GM19043 (cell line): ENCODE data around the gene GRIPAP1.

Source experiments
- ATAC-seq: cut with Tn5 transposase; IDR thresholded peaks from one replicate; pipeline ENCODE4 v1.9.1; 2021; ENCODE audit warnings: low read depth; ENCODE audit not compliant: unreplicated experiment

The GRIPAP1 gene, protein sequence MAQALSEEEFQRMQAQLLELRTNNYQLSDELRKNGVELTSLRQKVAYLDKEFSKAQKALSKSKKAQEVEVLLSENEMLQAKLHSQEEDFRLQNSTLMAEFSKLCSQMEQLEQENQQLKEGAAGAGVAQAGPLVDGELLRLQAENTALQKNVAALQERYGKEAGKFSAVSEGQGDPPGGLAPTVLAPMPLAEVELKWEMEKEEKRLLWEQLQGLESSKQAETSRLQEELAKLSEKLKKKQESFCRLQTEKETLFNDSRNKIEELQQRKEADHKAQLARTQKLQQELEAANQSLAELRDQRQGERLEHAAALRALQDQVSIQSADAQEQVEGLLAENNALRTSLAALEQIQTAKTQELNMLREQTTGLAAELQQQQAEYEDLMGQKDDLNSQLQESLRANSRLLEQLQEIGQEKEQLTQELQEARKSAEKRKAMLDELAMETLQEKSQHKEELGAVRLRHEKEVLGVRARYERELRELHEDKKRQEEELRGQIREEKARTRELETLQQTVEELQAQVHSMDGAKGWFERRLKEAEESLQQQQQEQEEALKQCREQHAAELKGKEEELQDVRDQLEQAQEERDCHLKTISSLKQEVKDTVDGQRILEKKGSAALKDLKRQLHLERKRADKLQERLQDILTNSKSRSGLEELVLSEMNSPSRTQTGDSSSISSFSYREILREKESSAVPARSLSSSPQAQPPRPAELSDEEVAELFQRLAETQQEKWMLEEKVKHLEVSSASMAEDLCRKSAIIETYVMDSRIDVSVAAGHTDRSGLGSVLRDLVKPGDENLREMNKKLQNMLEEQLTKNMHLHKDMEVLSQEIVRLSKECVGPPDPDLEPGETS

DNA sequence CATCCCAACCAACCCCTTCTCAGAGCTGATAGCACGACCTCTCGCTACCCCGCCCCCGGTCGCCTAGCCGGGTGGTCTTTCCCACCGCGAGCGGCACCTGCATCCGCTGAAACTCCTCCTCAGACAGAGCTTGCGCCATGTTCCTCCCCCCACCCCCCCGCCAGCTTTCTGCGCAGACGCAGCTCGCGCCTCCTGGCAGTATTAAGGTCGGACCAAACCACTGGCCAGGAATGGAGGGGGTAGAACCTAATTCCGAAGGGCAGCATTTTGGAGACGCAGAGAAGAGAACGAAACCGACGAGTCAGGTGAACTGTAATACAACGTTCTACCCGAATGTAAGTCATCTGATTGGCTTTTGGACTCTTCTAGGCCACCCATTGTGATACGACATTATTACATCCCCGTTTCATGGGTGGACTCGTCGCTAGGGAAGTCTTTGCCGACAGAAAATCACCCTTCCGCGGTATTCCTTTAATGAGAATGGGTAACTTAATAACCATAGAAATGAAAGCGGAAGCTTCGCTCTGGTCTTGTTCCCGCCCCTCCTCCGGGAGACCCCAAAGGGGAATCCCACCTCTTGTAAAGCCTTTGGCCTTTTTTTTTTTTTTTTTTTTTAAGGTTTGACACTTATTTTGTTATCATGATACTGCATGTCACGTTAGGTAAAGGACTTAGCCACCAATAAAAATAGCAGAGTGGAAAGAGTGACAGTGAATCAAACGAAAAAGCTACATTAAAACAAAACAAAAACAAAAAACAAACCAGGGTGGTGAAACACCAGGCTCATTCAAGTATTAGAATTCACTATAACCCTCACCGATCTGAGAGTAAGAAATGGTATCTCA lies at the start of gene GRIPAP1:
Gene GRIPAP1, minus strand, starts transcription at position 174 of the 845 bp plus-strand sequence. Its CDS starts 35 bp downstream, at position 139.
- ATAC-seq = peak; percentile 69

- no peak for ATAC-seq
Observed at GRCh38 chrX:49043987-49044281, 41.9 kb upstream of the GRIPAP1 start.

DNA sequence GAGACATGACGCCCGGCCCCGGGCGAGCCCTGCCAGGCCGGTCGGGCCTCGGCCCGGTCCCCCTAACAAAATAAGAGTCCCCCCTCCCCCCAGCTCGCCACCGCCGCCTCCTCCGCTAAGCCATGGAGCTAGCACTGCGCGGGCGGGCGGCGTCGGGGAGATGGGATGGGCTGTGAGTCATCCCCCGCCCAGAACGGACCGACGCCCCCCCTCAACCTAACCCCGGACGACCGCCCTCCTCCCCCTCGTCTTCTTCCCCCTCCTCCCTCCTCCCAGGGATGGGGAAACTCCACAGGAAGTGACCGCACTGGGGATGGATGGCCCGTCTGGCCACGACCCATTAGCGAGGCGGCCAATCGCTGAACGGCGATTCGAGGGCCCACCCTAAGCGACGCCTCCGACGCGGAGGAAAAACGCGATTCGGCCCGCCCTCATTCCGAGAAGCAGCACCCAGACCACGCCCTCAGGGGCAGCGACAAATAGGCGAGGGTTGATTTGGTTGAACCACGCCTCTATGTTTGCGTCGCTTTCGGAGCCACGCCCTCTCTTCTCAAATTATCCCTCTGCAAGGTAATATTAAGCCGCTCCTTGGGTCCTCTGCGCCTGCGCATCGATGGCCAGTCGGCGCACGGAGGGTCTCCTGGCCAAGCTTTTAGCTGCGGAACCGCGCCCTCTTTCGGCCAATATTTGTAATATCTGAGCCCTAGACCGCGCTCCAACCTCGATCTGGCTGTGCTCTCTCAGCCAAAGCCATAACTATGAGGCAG lies 41.3 kb upstream of the GRIPAP1 start, which contains the start of gene TFE3:
Gene TFE3, minus strand, starts transcription at position 138 of the 767 bp plus-strand sequence. Its CDS starts 131 bp downstream, at position 7.
- ATAC-seq = peak; percentile 88

- ATAC-seq = no peak
Observed at GRCh38 chrX:49042581-49043219, 40.6 kb upstream of the GRIPAP1 start.

DNA sequence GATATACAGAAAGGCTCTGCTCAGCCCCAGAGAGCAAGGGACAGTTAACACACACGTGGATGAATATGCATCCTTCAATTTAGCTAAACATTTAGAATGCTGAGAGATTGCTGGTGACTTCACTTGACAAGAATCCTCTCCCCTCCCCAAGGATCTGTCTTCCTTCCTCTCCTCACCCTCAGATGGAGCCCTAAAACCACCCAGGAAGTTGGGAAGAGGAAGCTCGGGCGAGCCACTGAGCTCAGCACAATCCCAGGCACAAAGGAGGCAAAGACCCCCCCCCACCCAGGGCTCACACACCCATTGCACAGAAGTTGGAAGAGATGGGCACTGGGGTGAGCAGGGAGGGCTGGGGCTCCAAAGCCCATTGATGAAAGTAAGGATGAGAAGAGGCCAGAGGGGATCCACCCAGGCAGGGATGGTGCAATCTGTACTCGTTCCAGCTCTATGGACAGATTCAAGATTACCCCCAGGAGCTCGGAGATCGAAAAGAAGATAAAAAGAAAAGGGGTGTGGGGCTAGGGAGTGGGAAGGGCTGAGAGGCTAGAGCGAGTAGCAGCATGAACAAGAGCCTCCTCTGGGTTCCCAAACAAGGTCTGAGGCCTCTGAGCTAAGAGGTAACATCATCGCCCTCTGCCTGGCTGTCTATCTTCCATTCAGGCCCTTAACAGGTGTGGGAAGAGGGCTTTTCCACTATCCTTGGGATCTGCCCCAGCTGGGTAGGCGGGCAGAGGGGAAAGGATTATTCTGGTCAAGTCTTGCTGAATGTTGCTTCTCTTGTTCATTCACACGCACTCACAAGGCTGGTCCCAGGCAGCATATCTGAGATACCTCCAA lies 39.9 kb upstream of the GRIPAP1 start:
- no peak for ATAC-seq

DNA sequence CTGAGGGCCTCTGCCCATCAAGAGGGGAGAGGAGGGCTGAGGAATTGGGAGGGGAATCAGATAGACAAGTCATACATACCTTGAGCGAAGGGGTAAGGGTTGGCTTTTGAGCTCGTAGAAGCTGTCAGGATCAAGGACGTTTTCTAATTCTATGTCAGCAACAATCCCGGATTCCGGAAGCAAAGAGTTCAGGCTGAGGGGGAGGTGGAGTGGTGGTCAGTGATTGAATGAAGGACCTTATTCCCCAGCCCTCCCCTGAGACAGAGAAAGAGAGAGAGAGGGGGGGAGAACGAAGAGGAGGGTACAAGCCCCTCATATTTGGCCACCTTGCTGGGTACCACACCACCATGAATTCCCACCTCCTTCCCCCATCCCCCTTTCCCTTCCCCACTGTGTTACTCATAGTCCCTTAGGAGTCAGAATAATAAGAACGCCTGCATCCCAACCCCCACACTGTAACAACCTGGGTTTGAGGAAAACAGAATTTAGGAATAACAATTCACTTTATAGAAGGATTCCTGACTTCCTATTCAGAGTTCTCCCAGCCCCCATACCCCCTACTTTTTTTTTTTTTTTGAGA lies 38.4 kb upstream of the GRIPAP1 start:
- no peak for ATAC-seq

DNA sequence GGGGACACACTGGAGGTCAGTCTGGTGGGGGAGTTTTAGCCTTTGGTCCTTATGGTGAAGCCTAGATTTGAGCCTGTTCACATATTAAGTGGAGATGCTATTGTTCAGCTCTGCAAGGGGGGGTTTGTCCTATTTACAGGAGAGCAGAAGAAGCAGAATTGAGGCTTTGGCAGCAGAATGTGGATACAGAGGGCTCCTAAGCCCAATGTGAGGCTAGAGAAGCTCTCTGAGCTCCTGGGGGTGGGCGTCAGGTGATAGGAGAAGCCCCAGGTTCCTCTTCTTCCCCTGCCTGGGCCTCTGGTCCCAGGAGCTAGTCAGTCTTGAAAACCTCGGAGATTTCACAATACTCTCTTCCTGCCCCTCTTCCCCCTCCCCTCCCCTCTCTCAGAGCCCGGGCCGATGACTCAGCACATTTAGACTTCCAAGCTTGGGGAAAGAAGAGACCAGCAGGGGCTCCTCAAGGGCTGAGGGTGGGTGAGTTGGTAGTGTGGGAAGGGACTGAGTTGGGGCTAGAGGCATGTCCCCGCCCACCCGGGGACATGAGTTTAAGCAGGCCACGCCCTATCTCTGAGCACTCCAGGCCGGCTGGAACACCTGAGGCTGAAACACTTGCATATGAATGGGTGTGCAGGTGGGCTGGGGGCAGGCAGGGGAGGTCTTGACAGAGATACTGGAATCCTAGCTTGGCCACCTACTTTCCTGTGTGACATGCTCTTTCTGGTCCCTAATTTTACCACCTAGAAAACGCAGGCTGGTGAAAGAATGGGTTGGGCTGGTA lies 37.7 kb upstream of the GRIPAP1 start:
- no peak for ATAC-seq

- ATAC-seq = no peak
Observed at GRCh38 chrX:49037883-49038475, 35.9 kb upstream of the GRIPAP1 start.

GRCh38 chrX:49030283-49030682 lies 28.2 kb upstream of the GRIPAP1 start:
- no peak for ATAC-seq

DNA sequence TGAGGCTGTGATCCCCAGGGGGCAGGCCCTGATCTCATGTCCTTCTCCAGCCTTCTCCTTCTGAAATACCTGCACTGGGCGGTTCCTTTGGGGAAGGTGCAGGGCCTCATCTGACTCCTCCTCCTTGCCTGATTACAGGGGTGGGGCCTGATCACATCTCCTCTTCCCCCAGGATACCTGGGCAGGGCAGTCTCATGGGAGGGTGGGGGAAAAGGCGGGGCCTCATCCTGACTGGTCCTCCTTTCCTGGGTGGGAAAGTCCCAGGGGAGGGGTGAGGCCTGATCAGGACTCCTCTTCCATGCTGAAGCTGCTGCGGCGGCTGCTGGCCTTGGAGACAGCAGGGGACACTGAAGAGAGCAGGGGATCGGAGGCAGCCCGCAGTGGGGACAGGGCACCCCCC lies 27.8 kb upstream of the GRIPAP1 start:
- ATAC-seq = no peak

- ATAC-seq = no peak
Observed at GRCh38 chrX:49019599-49020249, 17.7 kb upstream of the GRIPAP1 start.

DNA sequence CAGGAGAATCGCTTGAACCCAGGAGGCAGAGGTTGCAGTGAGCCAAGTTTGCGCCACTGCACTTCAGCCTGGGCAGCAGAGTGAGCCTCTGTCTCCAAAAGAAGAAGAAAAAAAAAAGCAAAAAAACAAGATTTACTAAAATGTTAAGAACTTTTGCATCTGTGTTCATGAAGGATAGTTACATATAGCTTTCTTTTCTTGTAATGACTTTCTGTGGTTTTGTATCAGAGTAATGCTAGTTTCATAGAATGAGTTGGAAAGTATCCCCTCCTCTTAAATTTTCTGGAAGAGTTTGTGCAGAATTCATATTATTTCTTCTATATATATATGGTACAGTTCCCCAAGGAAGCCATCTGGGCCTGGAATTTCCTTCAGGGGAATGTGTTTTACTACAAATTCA lies 17.0 kb upstream of the GRIPAP1 start:
- no peak for ATAC-seq

DNA sequence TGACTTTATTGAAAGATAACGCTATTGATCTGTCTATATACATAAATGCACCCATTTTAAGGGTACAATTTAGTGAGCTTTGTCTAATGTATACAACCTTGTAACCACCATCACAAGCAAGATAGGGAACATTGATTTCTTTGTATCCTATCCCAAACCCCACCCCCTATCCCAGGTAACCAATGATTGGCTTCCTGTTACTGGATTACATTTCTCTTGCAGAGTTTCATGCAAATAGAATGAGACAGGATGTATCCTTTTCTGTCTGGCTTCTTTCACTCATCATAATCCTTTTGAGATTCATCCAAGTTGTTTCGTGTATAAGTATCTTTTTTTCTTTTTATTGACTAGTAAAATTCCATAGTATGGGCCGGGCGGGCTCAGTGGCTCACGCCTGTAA lies 1.6 kb upstream of the GRIPAP1 start:
- no peak for ATAC-seq

DNA sequence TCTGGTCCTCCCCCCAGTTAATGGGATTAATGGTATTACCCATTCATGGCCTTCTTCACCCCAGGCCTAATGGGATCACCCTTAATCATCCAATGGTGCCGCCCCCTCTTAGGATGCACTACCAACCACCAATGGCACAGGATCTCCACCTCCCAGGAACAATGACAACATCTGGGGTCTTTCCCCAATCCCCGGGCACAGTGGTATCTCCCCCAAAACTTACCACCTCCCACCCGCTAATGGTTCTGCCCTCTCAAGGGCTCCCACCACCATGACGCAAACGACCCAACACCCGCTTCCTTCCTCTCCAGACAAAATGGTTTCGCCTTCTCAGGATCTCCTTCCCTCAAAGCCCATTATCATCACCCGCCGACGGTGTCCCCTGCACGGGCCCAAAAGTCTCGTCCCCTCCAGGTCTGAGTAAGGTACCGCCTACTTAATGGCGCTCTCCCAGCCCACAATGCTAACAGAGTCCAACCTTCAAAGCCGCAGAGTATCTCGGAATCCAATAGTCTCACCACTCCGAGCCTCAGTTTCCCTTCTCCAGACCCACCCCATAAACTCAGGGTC lies 458 bp downstream of the GRIPAP1 start:
- no peak for ATAC-seq

GRCh38 chrX:49000636-49001035 lies 1.4 kb downstream of the GRIPAP1 start:
- ATAC-seq = no peak

DNA sequence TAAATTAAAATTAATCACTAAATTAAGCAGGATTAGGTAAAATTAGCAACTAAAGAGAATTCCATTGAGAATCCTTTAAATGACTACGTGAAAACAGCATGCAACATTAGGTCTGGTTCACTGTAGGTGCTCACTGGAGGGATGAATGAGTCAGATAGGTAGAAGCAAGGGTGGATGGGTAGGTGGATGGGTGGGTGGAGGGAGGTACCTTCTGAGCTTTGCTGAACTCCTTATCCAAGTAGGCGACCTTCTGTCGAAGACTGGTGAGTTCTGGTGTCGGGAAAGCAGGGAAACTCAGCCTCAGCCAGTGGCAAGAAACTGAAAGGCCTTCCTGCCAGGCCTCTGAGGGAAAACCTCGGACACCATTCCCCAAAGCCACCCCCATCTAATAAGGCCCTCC lies 3.0 kb downstream of the GRIPAP1 start:
- no peak for ATAC-seq
